GM18907 (cell line): ENCODE results near the gene CTDSP1.

Experiments
- ATAC-seq: cut with Tn5 transposase; IDR thresholded peaks from one replicate; pipeline ENCODE4 v1.9.1; 2021; ENCODE audit warnings: mild to moderate bottlenecking, moderate library complexity; ENCODE audit not compliant: unreplicated experiment

CTDSP1 gene

DNA sequence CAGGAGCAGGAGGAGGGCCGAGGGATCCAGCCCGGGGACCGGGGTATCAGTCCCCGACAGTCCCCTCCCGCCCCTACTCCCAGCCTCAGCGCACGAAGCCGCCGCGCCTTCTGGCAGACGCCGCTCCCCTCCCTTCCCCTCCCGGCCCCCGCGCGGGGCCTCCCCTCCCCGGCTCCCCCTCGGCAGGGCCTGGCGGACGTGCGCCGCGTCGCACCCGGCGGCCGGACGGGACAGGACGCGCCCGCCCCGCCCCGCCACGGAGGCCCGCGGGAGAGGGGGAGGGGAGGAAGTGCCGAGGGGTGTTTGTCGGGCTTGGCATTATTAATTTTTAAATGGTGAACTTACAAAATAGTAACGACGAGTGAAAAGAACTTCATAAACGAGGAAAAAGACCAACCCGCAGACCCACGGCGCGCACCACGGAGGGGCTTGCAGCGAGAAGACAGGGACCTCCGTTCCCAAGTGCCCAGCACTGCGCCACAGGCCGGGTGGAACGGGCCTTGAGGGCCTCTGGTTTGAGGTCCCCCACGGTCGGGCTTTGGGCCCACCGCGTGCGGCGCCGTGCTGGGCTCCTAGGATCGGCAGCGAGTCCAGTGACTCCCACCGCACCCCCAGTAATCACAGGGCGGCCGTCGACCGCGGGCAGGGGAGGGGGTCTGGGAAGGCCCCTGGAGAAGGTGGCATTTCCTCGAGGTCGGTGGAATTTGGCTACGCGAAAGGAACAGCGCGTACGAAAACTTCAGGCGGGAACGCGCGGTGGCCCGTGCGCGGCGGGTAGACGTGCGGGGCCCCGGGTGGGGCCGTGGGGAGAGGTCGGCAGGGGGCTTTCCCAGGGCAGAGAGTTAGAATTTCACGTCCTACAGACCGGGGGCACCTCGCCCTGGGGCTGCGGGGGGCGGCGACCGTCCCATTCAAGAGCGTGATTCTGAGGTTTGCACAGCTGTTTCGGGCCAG lies 954 bp upstream of the CTDSP1 start:
- peak; percentile 18 for ATAC-seq

DNA sequence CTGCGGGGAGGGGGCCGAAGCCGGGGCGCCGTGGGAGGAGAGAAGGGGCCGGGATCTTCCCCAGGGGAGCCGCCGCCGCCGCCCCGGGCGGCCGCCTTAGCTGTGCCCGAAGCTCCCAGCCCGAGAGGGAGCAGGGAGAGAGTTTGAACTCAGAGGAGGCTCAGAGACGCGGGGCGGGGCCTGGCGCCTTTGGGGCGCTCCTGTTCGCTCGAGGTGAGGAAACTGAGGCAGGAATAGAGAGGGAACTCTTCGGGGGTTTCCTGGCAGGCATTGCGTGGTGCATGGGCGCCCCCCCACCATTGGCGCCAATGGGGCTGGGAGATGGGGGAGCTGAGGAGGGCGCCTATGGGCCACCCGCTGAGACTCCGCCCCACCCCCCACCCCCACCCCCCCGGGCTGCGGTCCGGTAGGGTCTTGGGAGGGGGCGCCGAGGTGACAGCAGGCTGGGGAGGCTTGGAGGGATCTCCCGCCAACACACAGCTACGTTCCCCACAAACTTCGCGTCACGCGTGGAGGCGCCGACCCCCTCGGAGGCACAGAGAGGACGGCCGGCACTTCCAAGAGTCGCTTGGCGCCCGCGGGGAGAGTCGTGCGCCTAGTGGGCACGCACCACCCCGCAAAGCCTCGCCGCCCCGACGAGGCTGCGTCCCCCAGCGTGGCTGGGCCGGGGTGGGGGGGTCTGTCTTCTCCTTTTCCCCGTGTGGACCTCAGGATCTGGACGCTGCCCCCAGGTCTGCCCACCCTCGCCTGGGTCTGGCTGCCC lies 680 bp downstream of the CTDSP1 start:
- no peak for ATAC-seq

DNA sequence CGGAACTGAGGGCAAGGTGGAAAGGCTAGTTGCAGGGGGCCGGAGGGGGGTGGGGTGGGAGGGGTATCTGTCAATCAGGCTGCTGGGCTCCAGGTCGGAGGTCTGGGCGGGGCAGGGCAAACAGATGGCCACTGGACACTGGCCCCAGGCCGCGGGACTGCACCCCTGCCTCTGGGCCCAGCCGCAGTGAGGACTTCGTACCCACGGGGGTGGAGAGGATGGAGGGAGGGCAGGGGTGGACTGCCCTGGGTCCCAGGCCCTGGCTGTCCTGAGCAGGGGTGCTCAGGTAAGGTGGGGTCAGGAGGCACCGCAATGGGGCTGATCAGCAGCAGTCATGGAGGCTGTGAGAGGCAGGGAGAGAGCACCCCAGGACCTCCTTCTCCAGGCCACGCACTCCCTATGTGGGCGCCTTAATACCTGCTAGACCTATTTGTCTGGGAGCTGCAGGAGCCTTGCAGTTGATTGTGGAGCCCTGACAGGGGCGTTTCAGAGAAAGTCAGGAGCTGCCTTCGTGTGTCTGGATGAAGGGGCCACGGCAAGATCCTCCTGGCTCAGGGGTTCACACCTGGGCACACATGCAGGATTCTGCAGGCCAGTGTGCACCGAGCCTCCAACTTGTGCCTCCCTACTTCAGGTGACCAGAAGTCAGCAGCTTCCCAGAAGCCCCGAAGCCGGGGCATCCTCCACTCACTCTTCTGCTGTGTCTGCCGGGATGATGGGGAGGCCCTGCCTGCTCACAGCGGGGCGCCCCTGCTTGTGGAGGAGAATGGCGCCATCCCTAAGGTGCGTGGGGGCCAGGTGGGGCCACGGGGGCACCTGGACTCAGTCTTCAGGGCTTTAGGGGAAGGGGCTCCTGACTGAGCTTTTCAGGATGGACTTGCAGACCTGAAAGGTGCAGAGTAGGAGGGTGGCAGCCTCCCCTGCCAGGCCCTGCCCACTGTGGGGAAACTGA lies 1.5 kb downstream of the CTDSP1 start:
- ATAC-seq: no peak

DNA sequence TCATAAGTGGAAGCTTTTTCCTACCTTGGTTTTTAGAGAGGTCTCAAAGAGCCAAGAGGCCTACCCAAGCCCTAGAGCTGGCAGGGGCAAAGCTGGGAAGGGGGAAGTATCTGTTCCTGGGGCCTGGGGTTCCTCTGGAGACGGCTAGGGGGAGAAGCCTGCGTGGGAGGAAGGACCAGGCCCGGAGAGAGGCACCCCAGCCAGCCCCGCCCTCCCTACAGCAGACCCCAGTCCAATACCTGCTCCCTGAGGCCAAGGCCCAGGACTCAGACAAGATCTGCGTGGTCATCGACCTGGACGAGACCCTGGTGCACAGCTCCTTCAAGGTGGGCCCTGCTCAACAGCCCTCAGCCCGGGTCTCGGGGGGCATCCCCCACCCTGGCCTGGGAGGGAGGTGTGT lies 2.2 kb downstream of the CTDSP1 start:
- no peak for ATAC-seq

DNA sequence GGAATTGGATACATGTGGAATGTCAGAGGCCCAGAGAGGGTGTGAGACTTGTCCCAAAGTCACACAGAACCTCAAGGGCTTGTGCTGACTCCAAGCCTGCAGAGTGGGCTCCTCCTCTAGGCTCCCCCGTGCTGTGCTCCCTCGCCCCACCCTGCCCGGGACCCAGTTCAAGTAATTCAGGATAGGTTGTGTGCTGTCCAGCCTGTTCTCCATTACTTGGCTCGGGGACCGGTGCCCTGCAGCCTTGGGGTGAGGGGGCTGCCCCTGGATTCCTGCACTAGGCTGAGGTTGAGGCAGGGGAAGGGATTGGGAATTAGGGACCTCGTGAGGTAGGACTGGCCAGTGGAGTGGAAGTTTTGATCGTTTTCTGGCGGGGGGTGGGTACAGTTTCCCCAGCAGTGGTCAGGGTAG lies 2.8 kb downstream of the CTDSP1 start:
- no peak for ATAC-seq

DNA sequence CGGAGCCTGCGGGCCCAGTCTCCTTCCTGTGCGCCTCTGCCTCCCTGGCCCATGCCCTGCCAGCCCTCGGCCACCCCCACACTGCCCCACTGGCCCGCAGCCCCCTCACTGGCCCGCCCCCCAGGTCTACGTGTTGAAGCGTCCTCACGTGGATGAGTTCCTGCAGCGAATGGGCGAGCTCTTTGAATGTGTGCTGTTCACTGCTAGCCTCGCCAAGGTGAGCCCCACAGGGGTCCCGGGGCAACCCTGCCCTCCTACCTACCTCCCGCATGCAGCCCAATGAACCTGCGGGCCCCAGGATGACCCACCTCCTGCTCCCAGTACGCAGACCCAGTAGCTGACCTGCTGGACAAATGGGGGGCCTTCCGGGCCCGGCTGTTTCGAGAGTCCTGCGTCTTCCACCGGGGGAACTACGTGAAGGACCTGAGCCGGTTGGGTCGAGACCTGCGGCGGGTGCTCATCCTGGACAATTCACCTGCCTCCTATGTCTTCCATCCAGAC lies 3.3 kb downstream of the CTDSP1 start:
- ATAC-seq: no peak

DNA sequence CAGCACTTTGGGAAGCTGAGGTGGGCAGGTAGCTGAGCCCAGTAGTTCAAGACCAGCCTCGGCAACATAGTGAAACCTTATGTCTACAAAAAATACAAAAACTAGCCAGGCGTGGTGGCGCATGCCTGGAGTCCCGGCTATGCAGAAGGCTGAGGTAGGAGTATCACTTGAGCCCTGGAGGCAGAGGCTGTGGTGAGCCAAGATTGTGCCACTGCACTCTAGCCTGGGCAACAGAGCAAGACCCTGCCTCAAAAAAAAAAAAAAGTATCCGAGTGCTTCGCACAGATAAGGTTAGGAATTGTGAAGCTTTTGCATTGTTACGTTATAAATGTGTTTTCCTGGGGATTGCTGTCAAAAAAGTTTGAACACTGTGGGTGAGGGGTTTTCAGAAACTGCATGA lies 4.1 kb downstream of the CTDSP1 start:
- ATAC-seq: no peak

DNA sequence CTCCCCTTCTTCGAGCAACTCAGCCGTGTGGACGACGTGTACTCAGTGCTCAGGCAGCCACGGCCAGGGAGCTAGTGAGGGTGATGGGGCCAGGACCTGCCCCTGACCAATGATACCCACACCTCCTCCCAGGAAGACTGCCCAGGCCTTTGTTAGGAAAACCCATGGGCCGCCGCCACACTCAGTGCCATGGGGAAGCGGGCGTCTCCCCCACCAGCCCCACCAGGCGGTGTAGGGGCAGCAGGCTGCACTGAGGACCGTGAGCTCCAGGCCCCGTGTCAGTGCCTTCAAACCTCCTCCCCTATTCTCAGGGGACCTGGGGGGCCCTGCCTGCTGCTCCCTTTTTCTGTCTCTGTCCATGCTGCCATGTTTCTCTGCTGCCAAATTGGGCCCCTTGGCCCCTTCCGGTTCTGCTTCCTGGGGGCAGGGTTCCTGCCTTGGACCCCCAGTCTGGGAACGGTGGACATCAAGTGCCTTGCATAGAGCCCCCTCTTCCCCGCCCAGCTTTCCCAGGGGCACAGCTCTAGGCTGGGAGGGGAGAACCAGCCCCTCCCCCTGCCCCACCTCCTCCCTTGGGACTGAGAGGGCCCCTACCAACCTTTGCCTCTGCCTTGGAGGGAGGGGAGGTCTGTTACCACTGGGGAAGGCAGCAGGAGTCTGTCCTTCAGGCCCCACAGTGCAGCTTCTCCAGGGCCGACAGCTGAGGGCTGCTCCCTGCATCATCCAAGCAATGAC lies 4.8 kb downstream of the CTDSP1 start:
- no peak for ATAC-seq

DNA sequence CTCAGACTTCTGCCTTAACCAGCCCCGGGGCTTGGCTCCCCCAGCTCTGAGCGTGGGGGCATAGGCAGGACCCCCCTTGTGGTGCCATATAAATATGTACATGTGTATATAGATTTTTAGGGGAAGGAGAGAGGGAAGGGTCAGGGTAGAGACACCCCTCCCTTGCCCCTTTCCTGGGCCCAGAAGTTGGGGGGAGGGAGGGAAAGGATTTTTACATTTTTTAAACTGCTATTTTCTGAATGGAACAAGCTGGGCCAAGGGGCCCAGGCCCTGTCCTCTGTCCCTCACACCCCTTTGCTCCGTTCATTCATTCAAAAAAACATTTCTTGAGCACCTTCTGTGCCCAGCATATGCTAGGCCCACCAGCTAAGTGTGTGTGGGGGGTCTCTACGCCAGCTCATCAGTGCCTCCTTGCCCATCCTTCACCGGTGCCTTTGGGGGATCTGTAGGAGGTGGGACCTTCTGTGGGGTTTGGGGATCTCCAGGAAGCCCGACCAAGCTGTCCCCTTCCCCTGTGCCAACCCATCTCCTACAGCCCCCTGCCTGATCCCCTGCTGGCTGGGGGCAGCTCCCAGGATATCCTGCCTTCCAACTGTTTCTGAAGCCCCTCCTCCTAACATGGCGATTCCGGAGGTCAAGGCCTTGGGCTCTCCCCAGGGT lies 5.5 kb downstream of the CTDSP1 start:
- ATAC-seq: no peak

DNA sequence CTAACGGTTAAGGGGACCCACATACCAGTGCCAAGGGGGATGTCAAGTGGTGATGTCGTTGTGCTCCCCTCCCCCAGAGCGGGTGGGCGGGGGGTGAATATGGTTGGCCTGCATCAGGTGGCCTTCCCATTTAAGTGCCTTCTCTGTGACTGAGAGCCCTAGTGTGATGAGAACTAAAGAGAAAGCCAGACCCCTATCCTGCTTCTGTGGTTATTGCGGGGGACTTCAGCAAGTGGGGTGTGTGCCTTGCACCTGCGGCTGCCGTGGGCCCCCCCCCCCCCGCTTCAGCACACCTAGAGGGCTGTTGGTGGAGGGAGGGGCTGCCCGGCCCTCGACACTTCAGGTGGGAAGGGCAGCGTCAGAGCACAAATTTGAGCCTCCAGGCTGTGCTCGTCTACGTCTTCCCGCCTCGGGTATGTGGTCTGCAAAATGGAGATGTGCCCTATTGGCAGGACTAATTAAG lies 6.1 kb downstream of the CTDSP1 start:
- peak; percentile 20 for ATAC-seq

DNA sequence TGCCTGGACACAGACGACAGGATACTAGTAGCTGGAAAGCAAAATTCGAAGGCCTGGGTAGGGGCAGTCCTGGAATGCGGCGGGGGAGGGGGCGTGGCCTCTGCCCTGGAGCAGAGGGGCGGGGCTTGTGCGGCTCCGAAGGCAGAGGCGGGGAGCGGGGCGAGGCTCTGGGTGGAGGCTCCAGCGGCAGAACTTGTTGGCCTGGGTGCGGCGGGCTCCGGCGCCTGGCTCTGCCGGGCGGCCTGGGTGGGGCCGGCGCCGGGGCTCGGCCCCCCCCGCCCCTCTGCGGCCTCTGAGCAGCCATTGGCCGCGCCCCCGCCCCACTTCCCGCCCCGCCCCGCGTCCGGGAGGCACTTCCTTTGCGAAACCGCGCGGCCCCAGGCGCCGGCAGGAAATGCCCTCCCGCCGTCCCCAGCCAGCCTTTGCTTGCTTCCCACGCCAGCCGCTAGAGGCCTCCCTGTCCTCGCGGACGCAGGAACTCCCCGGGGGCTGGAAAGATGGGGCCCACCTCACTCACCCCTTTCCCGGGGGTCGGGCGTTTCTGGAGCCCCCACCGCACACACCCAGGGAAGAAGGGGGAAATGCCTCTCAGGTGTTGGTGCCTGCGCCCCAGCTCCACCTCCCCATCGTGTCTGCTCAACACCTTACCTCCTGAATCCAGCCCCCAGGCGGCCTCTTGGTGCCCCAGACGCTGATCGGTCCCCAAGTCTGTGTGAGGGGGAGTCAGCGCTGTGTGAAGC lies 6.7 kb downstream of the CTDSP1 start:
- ATAC-seq: peak; percentile 80

DNA sequence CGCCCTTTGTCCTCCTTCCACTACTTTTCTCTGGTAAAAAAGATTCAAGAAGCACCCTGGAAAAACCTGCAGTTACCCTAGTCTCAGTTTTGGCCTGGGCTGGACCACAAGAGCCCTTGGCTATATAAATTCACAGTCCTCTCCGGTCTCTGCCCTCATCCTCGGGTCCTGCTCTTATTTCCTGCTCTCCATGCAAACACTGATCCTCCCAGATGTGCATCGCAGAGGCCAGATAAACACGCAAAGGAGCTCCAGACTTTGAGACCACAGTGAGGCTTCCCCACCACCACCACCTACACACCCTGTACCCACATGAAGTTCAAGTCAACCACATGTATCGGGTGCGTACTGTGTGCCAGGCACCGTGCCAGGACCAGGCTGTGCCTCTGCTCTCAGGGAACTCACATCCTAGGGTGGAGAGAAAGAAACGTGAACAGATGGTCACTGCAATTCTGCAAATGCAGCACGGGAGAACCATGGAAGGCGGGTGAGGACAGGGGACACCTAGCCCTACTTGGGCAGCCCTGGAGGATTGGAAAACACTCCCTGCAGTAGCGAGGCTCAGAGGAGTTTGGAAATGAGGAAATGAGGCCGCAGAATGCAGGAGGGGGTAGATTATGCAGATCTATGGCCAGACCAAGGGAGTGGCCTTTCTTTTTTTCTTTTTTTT lies 7.4 kb downstream of the CTDSP1 start:
- ATAC-seq: peak; percentile 14

DNA sequence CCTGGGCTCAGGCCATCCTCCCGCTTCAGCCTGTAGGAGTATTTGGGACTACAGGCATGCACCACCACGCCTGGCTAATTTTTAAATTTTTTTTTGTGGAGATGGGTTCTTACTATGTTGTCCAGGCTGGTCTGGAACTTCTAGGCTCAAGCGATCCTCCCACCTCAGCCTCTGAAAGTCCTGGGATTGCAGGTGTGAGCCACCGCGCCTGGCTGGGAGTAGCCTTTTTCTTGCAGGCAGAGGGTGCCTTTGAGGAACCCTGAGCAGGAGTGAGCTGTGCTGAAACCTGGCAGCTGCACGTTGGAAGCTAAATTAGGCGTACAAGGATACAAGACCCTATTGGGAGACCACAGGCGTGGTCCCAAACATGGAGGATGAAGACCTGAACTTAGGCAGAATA lies 8.0 kb downstream of the CTDSP1 start:
- ATAC-seq: no peak

DNA sequence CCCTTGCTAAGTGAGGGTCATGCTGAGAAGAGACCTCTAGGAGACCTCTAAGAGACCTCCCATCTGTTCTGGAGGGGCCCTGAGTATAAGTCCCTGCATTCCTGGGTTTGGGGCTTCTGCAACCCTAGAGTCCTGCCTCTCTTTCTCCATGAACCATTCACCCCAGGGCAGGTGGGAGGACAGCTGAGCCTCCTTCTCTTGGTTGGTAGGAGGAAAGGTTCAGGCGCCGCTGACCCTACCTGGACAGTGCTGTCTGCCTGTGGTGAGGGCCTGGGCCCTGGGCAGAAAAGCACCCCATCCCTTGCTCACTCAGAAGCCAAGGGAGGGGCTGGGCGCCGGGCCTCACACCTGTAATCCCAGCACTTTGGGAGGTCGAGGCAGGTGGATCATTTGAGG lies 18.7 kb downstream of the CTDSP1 start:
- no peak for ATAC-seq

DNA sequence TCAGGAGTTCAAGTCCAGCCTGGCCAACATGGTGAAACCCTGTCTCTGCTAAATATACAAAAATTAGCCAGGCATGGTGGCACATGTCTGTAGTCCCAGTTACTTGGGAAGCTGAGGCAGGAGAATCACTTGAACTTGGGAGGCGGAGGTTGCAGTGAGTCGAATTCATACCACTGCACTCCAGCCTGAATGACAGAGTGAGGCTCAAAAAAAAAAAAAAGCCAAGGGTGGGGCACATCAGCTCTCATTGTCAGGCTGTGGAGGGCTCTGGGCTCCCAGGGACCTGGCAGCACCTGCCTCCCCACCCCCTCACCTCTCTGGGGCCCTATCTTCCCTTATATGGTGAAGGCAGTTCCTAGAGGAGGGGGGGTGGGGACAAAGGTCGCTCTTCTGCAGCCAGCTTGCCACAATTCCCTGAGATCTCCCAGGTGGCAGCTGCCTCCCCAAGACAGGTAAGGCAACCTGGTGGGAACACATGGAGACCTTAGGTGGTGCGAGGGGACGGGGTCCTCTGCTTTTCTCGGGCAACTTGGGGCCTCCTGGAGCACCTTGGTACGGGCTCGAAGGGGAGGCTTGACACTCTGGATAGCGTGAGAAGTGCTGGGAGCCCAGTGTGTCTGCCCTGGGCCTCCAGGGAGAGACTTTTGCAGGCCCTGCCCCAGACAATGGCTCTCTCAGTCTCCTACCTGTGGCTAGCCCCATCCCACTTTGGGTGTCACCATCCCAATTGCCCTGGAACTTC lies 19.2 kb downstream of the CTDSP1 start, which contains the start of gene VIL1:
VIL1 (plus strand) TSS at position 407 of the 742 bp plus-strand sequence. CDS start 4,656 bp downstream, outside the sequence.
- ATAC-seq: no peak

DNA sequence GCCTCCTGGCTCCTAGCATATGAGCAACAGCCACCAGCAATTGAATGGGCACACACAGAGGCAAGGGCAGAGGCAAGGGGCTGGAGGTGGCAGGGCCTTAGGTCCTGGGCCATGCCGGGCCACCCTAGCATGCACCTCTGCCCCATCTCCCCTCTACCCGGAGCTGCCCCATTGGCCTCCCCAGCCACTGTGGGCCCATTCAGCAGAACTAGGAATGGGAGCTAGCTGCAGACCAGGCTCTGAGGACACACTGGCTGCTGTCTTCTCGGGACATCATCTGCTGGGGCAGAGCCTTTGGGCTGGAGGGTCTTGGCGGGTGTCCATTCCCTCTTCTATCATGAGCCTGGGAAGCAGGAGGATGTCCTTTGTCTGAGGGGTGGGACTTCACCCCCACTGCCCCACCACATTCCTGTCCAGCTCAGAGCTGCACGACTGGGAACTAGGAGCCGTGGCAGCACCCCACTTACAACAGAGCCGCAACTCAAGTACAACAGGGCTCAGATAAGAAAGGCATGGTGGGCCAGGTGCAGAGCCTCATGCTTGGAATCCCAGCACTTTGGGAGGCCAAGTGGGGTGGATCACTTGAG lies 20.1 kb downstream of the CTDSP1 start:
- ATAC-seq: no peak

DNA sequence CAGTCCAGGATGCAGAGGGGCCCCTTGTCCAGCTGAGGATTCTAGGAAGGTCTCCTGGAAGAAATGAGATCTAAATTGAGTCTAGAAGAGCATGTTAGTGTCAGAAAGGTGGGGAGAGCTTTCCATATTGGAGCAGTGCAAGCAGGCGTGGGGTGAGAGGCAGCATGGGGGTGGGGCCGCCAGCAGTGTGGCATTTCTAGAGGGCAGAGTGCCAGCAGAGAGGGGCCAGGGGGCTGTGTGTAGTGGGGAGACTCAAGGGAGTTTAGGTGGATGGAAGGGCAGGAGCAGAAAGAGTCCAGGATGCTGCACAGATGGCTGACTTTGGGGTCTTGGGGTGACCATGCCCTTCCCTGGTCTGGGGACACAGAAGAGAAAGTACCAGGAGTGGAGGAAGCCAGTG lies 21.4 kb downstream of the CTDSP1 start:
- no peak for ATAC-seq
